GM21367 (cell line): ENCODE measurements around the gene FAAP20.

Experiments used
- ATAC-seq: cut with Tn5 transposase; IDR thresholded peaks from one replicate; pipeline ENCODE4 v1.9.1; 2021; ENCODE audit not compliant: unreplicated experiment

The FAAP20 gene

GRCh38 chr1:2212532-2213491, 18.2 kb upstream of the FAAP20 start:
- ATAC-seq: no peak

- ATAC-seq: no peak
These were observed 17.6 kb upstream of the FAAP20 start for GRCh38 chr1:2212274-2212531.

GRCh38 chr1:2210786-2211185, 16.2 kb upstream of the FAAP20 start:
- no peak for ATAC-seq

- no peak for ATAC-seq
These were observed 15.6 kb upstream of the FAAP20 start for GRCh38 chr1:2210084-2210653.

DNA sequence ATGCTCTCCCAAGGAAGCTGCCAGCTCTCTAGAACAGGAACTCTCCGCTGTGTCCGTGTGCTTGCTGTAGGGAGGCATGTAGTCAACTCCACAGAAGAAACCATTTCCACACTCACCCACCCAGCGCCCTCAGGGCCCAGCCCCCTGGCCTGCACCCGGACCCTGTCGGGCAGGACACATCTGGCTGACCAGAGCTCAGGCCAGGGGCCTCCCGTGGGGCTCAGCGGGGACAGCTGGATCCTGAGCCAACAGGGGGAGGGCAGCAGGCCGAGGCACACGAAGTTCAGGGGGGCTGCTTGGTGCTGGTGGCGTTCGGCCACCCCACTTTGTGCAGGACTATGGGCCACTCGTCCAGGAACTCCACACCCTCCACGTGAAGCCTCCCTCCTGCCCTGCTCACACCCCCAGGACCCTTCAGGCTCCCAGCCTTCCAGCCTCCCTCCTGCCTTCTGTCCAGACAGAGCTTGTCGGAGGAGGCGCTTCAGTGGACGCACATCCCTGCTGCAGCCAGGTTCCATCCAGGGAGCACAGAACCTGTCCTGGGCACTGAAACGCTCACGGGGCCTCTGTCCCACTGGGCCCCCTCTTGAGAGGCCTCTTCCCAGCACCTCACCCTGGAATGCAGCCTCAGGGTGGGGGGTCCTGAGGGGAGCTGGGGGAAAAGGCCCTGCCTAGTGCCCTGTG, 15.0 kb upstream of the FAAP20 start:
- ATAC-seq: no peak

GRCh38 chr1:2208309-2209239, 14.0 kb upstream of the FAAP20 start:
- no peak for ATAC-seq

GRCh38 chr1:2206813-2207487, 12.4 kb upstream of the FAAP20 start:
- ATAC-seq: no peak

DNA sequence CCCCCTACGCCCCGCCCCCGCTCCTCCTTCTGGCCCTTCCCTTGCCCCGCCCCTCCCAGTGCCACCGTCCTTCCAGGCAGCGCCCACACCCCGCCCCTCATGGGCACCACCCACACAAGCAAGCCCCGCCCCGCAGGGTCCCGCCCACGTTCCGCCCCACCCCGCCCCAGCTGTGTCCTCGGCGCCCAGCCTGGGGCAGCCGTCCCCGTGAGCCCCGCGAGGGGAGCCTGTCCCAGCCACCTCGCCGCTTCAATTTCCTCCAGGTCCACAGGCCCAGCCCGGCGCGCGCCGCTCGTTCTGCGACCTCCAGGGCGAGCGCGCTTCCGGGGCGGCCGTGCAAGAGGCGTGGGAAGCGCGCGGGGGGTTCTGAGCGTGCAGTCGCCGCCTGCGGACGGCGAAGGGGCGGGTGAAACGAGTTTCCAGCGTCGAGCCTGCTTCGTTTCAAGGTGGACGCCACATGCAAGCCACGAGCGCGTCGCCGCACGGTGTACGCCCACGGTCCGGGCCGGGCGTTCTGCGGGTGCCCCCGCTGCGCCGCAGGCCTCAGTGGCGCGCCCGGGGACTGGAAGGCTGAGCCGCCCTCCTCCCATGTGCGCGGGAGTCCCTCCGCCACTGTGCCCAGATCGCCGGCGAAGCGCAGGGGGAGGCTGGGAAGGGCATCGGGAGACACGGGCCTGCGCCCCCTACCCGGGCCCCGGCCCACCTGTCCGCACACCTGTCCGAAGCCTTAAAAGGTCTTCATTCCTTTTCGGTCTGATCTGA, 10.8 kb upstream of the FAAP20 start:
- peak; percentile 52 for ATAC-seq

DNA sequence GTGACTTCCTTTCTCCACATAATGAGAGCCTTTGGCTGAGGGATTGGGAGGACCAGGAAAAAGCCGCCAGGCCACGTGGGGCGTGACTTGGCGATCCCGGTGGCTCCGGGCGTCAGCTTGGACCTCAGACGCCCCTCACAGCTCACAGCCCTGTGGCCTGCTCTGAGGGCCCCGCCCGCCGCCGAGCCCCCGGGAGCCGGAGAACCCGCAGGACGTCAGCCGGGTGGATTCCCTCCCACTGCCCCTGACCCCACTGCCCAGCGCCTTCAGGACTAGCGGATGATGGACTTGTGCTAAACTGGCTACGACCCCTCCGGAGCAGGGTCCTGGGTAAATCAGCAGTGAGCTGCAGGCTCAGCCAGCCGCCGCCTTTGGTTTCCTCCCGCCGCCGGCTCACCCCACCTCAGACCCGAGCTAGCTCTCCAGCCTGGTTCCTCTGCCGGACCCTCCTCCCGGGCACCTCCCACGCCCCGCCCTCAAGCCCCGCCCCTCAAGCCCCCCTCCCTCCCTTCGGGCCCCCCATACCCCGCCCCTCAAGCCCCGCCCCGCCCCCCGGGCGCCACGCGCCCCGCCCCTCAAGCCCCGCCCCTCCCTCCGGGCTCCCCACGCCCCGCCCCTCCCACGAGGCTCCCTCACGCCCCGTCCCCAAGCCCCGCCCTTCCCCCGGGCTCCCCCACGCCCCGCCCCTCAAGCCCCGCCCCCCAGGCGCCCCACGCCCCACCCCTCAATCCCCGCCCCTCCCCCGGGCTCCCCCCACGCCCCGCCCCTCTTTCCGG, 10.0 kb upstream of the FAAP20 start:
- ATAC-seq: no peak

GRCh38 chr1:2203671-2204414, 9.3 kb upstream of the FAAP20 start:
- ATAC-seq: no peak

GRCh38 chr1:2202843-2203601, 8.4 kb upstream of the FAAP20 start:
- no peak for ATAC-seq

- ATAC-seq: no peak
These were observed 7.5 kb upstream of the FAAP20 start for GRCh38 chr1:2202008-2202575.

GRCh38 chr1:2201062-2201461, 6.5 kb upstream of the FAAP20 start:
- no peak for ATAC-seq

DNA sequence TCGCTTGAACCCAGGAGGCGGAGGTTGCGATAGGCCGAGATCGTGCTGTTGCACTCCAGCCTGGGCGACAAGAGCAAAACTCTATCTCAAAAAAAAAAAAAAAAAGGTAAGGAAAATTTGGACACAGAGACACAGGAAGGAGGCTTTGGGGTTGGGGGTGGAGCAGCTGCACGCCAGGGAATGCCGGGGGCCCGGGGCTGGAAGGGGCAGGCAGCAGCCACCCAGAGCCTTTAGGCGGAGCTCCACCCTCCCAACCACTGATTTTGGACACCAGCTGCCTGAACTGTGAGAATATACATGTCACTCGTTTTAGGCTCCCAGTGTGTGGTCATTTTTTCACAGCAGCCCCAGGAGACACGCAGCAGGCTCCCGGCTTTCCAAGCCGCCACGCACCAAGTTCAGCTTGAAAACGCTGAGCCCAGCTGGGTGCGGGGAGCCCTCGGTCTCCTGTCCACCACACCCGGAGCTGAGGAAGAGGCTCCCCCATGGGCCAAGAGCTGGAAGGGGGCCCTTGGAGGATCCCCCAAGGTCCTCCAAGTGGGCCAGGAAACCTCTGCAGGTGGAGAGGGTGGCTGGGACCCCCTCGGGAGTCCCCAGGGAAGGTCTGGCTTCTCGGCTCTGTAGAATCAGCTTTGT, 5.9 kb upstream of the FAAP20 start:
- no peak for ATAC-seq

- peak; percentile 37 for ATAC-seq
These were observed 4.7 kb upstream of the FAAP20 start for GRCh38 chr1:2199042-2199810.

- no peak for ATAC-seq
These were observed 4.0 kb upstream of the FAAP20 start for GRCh38 chr1:2198571-2198970.
